ENCODE data around the gene CDIPT.
"Not testable (repeated sequence)": the region's sequence is repeated elsewhere in the genome, so short reads cannot be mapped to it uniquely, and the experiment has no call there.

CDIPT gene

GRCh38 chr16:29896841-29897240, 33.8 kb upstream of the CDIPT start:
- TF ChIP-seq, protein P1, sequence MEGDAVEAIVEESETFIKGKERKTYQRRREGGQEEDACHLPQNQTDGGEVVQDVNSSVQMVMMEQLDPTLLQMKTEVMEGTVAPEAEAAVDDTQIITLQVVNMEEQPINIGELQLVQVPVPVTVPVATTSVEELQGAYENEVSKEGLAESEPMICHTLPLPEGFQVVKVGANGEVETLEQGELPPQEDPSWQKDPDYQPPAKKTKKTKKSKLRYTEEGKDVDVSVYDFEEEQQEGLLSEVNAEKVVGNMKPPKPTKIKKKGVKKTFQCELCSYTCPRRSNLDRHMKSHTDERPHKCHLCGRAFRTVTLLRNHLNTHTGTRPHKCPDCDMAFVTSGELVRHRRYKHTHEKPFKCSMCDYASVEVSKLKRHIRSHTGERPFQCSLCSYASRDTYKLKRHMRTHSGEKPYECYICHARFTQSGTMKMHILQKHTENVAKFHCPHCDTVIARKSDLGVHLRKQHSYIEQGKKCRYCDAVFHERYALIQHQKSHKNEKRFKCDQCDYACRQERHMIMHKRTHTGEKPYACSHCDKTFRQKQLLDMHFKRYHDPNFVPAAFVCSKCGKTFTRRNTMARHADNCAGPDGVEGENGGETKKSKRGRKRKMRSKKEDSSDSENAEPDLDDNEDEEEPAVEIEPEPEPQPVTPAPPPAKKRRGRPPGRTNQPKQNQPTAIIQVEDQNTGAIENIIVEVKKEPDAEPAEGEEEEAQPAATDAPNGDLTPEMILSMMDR (IDR thresholded peaks at IDR 0.05; ENCODE audit: low read length, missing control alignments): no peak
- DNase-seq (ENCODE audit: low read depth): no peak
- no peak overlapping the region for H3K4me3 ChIP-seq (replicated peaks; ENCODE audit: low read depth, low read length)

- no peak for DNase-seq (ENCODE audit: low read depth)
- TF ChIP-seq, protein P1 (IDR thresholded peaks at IDR 0.05; ENCODE audit: low read length, missing control alignments): no peak
- H3K4me3 ChIP-seq (replicated peaks; ENCODE audit: low read depth, low read length): no peak overlapping the region
These were observed 31.3 kb upstream of the CDIPT start for GRCh38 chr16:29894352-29894751.

- H3K4me3 ChIP-seq (replicated peaks; ENCODE audit: low read depth, low read length): no peak overlapping the region
- DNase-seq (ENCODE audit: low read depth): no peak
- TF ChIP-seq, protein P1 (IDR thresholded peaks at IDR 0.05; ENCODE audit: low read length, missing control alignments): no peak
These were observed 30.5 kb upstream of the CDIPT start for GRCh38 chr16:29893553-29893952.

DNA sequence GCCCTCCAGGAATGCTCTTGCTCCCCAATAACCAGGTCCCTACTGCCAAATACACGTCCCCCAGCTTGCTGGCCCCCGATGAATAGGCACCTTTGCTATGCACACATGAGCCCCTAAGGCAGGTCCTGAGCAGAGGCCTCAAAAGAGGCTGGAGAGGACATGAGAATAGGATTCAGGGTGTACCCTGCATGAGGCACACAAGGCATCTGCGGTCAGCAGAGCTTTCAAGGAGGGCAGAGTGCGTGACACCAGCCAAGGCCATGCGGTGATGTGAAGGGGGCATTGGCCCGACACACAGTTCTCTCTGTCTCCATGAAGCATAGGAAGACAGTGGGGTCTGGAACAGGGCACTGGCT, 29.4 kb upstream of the CDIPT start:
- DNase-seq (ENCODE audit: low read depth): no peak
- no peak overlapping the region for H3K4me3 ChIP-seq (replicated peaks; ENCODE audit: low read depth, low read length)
- TF ChIP-seq, protein P1 (IDR thresholded peaks at IDR 0.05; ENCODE audit: low read length, missing control alignments): no peak

DNA sequence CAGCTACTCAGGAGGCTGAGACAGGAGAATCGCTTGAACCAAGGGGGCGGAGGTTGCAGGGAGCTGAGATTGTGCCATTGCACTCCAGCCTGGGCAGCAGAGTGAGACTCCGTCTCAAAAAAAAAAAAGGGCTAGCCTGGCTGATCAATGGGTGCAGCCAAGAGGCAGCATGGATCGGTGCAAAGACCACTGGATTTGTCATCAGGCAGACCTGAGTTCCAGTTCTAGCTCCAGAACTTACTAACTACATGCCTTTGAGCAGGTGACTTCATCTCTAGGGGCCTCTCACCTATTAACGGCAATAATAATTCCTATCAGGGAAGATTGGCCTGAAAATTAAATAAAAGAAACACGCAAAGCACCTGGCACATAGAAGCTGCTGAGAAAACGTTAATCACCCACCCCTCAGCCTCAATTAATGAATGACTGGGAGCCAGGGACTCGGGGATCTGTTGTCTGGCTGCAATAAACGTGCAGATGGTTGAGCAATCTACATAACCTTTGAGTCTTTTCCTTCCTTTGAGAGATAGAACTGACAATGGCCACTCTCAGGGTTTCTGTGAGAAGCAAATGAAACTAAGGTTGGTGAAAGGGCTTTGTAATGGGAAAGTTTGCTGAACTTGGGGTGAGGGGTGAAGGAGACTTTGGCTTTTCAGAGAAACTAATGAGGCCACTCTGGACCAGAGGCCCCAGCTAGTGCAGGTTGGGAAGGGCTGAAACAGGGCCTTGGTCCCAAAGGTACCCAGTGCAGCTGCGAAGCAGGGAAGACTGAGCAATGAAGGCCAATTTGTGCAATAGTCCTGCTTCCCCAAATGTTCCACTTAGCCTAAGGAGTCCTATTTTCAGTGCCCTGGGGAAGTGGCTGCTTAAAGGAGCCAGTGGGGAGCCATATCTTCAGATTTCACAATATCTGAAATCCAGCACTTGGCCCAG, 28.8 kb upstream of the CDIPT start:
- DNase-seq (ENCODE audit: low read depth): peak; percentile 36
- H3K4me3 ChIP-seq (replicated peaks; ENCODE audit: low read depth, low read length): no peak overlapping the region
- TF ChIP-seq, protein P1 (IDR thresholded peaks at IDR 0.05; ENCODE audit: low read length, missing control alignments): no peak

DNA sequence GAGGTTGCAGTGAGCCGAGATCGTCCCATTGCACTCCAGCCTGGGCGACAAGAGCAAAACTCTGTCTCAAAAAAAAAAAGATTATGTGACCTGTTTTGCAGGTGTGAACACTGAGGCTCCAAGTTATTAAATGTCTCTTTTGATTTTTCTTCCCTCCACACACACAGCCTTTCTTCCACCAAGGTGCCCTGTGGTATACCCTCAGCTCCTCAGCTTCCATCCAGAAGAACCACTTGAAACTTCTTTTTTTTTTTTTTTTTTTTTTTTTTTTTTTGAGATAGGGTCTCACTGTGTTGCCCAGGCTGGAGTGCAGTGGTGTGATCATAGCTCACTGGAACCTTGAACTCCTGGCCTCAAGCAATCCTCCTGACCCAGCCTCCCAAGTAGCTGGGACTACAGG, 26.3 kb upstream of the CDIPT start:
- DNase-seq (ENCODE audit: low read depth); H3K4me3 ChIP-seq (replicated peaks; ENCODE audit: low read depth, low read length): not testable (repeated sequence)

- no peak for DNase-seq (ENCODE audit: low read depth)
- TF ChIP-seq, protein P1 (IDR thresholded peaks at IDR 0.05; ENCODE audit: low read length, missing control alignments): no peak
- no peak overlapping the region for H3K4me3 ChIP-seq (replicated peaks; ENCODE audit: low read depth, low read length)
These were observed 21.0 kb upstream of the CDIPT start for GRCh38 chr16:29883987-29884386.

Measured in fibroblast of pulmonary artery (primary cell).